B cell (primary cell): ENCODE results near the gene PIWIL1. TPM values are rescaled to one million over a fixed set of nuclear protein-coding genes. Genes with fewer than 3 reads are reported as not detected.

Source experiments
- ATAC-seq: fragments of 200-7000 bp; cut with Tn5 transposase; one replicate; pipeline ENCODE4 v1.10.0; 2021; ENCODE audit warnings: low read depth, mild to moderate bottlenecking, moderate number of reproducible peaks, moderate library complexity
- CTCF ChIA-PET: fragments of 350-600 bp; sonication (Branson Sonifier 250); formaldehyde crosslinking; loops from one replicate; lab custom pipeline; 2021; ENCODE audit warnings: antibody characterized with exemption, inconsistent platforms; lab: Charles Lee
- POLR2A ChIA-PET: fragments of 350-600 bp; sonication (Branson Sonifier 250); formaldehyde crosslinking; loops from one replicate; lab custom pipeline; 2021; ENCODE audit warnings: antibody characterized with exemption; lab: Charles Lee
- DNase-seq: peaks from one replicate; pipeline ENCODE4 v3.0.0; 2013
- H2AFZ ChIP-seq: 2 replicates; pipeline ENCODE4 v1.6.1; 2012; ENCODE audit warnings: mild to moderate bottlenecking, low read depth, low read length; ENCODE audit not compliant: insufficient read depth, poor library complexity, severe bottlenecking
- H3K27ac ChIP-seq, 2 donors: 1 replicate in 1 of 2; 2 replicates in 1 of 2; pipeline ENCODE4 v1.5.1; 2012 to 2013; ENCODE audit warnings: low read length in 2 of 2, mild to moderate bottlenecking in 2 of 2, moderate library complexity in 1 of 2
- H3K27me3 ChIP-seq, 4 experiments: fragments of 200-600 bp in 1 of 4; sonication (generic) in 1 of 4; replicated peaks in 1 of 4; 1 replicate in 2 of 4; 2 replicates in 2 of 4; pipeline versions ENCODE4 v1.6.1 to v1.7.0; 2013 to 2016; ENCODE audit warnings: low read length in 3 of 4, mild to moderate bottlenecking in 2 of 4, mixed read lengths in 1 of 4, moderate library complexity in 1 of 4; ENCODE audit not compliant: insufficient read depth in 4 of 4, control insufficient read depth in 3 of 4; ENCODE audit errors: control extremely low read depth in 1 of 4
- H3K36me3 ChIP-seq, 2 experiments: replicated peaks in 1 of 2; 1 replicate in 1 of 2; 2 replicates in 1 of 2; pipeline versions ENCODE4 v1.6.1 to v1.7.1; 2013; ENCODE audit warnings: low read length in 1 of 2; ENCODE audit not compliant: insufficient read depth in 2 of 2, control insufficient read depth in 1 of 2; ENCODE audit errors: control extremely low read depth in 1 of 2, extremely low read depth in 1 of 2
- H3K4me1 ChIP-seq, 2 donors: fragments of 200-600 bp in 1 of 2; sonication (generic) in 1 of 2; 1 replicate in 1 of 2; 2 replicates in 1 of 2; pipeline versions ENCODE4 v1.5.1 to v1.6.1; 2013 to 2017; ENCODE audit warnings: low read length in 2 of 2; ENCODE audit not compliant: control insufficient read depth in 2 of 2, insufficient read depth in 2 of 2
- H3K4me2 ChIP-seq: replicated peaks from 2 replicates; pipeline ENCODE3; 2012; ENCODE audit warnings: mild to moderate bottlenecking, low read depth, low read length; ENCODE audit not compliant: poor library complexity, severe bottlenecking
- H3K4me3 ChIP-seq, 5 experiments: fragments of 200-600 bp in 1 of 5; sonication (generic) in 1 of 5; 1 replicate in 3 of 5; 2 replicates in 2 of 5; pipeline versions ENCODE4 v1.5.1 to v1.7.0; 2011 to 2016; ENCODE audit warnings: low read length in 4 of 5, mild to moderate bottlenecking in 4 of 5, low read depth in 2 of 5, control low read depth in 1 of 5, moderate library complexity in 1 of 5; ENCODE audit not compliant: insufficient read depth in 1 of 5; ENCODE audit errors: control extremely low read depth in 1 of 5, extremely low read depth in 1 of 5
- H3K79me2 ChIP-seq: fragments of 200-600 bp; sonication (generic); one replicate; pipeline ENCODE4 v1.6.0; 2016; ENCODE audit warnings: low read length; ENCODE audit not compliant: control insufficient read depth, insufficient read depth
- H3K9ac ChIP-seq: fragments of 200-600 bp; sonication (generic); 2 replicates; pipeline ENCODE4 v1.6.1; 2017; ENCODE audit warnings: mild to moderate bottlenecking, low read length, moderate library complexity
- H3K9me3 ChIP-seq, 3 donors: one replicate each; pipeline versions ENCODE4 v1.6.1 to v1.7.1; 2013; ENCODE audit warnings: low read length in 2 of 3; ENCODE audit not compliant: control insufficient read depth in 2 of 3, insufficient read depth in 1 of 3; ENCODE audit errors: control extremely low read depth in 1 of 3
- H4K20me1 ChIP-seq: 2 replicates; pipeline ENCODE4 v1.6.0; 2012; ENCODE audit warnings: mild to moderate bottlenecking, low read length; ENCODE audit not compliant: insufficient read depth, control insufficient read depth, poor library complexity, severe bottlenecking
- H3K27ac Mint-ChIP-seq: one replicate; pipeline ENCODE4 v1.8.0; 2021; ENCODE audit warnings: mixed read lengths
- H3K27me3 Mint-ChIP-seq: one replicate; pipeline ENCODE4 v1.8.0; 2021; ENCODE audit warnings: mixed read lengths
- H3K4me1 Mint-ChIP-seq: one replicate; pipeline ENCODE4 v1.8.0; 2021; ENCODE audit warnings: mixed read lengths
- H3K4me3 Mint-ChIP-seq: one replicate; pipeline ENCODE4 v1.8.0; 2021; ENCODE audit warnings: mixed read lengths
- H3K9me3 Mint-ChIP-seq: one replicate; pipeline ENCODE4 v1.8.0; 2022; ENCODE audit warnings: mixed read lengths; ENCODE audit not compliant: insufficient read depth
- EZH2 ChIP-seq: IDR thresholded peaks from 2 replicates; pipeline ENCODE4 v1.6.1; 2012; ENCODE audit warnings: borderline replicate concordance, low read depth, mild to moderate bottlenecking, moderate library complexity, low read length; ENCODE audit not compliant: insufficient read depth, poor library complexity, severe bottlenecking
- WGBS: methylation state at CpG from one replicate; pipeline ENCODE4 v1.1.5; 2013; ENCODE audit warnings: missing lambda C conversion rate; ENCODE audit not compliant: insufficient coverage; 5-methylcytosine and 5-hydroxymethylcytosine counted together
- intact Hi-C: fragments of 100-400 bp; cut with micrococcal nuclease; formaldehyde crosslinking; loops from one replicate; pipeline ENCODE4 v1.10.0; 2022
- polyA plus RNA-seq: library from polyadenylated mRNA; depleted of rRNA; stranded (reverse); fragments of >200 nt; gene quantifications from 2 replicates; pipeline ENCODE4 v1.2.3, GENCODE V29; 2012
- total RNA-seq, 2 donors: library from RNA; stranded (reverse); fragments of 120-200 nt in 1 of 2; gene quantifications; 1 replicate in 1 of 2; 2 replicates in 1 of 2; pipeline versions ENCODE4 v1.2.3 to v1.2.4, GENCODE V29; 2013 to 2022
- TF ChIP-seq, protein P1 (sequence below): fragments of 200-600 bp; IDR thresholded peaks from one replicate; pipeline ENCODE4 v1.8.0; 2022; ENCODE audit warnings: antibody characterized with exemption, mild to moderate bottlenecking

Gene PIWIL1
- total and polyA plus RNA-seq, 2 donors (not counting 1 experiment from before 2014, with no cell fraction given) = not detected

GRCh38 chr12:130301559-130301958 lies 36.1 kb upstream of the PIWIL1 start:
- no peaks in the 10 kb centered on the region for H3K27me3 Mint-ChIP-seq
- H4K20me1 ChIP-seq = no peaks in the 10 kb centered on the region

GRCh38 chr12:130303781-130304180 lies 33.9 kb upstream of the PIWIL1 start:
- H3K79me2 ChIP-seq = no peaks in the 10 kb centered on the region

More at GRCh38 chr12:130301559-130301958, 36.1 kb upstream of the PIWIL1 start:
- Histone ChIP-seq H3K4me2 (no peak overlapping the region), H3K9me3 (peaks cover 0 to 33% (median 0%) of the 10 kb centered on the region in 3 donors), H3K27ac (no peak overlapping the region), H3K27me3 (no peaks in the 10 kb centered on the region), H3K4me3 (no peak overlapping the region), H3K9ac (no peak overlapping the region), H3K4me1 (no peaks in the 10 kb centered on the region), H2AFZ (no peak overlapping the region), H3K79me2 (no peaks in the 10 kb centered on the region), H3K36me3 (no peaks in the 10 kb centered on the region)
- CTCF ChIA-PET = no interaction called here
- H3K4me3 Mint-ChIP-seq = no peak overlapping the region
- intact Hi-C loops = no loop called here
- TF ChIP-seq, protein P1, sequence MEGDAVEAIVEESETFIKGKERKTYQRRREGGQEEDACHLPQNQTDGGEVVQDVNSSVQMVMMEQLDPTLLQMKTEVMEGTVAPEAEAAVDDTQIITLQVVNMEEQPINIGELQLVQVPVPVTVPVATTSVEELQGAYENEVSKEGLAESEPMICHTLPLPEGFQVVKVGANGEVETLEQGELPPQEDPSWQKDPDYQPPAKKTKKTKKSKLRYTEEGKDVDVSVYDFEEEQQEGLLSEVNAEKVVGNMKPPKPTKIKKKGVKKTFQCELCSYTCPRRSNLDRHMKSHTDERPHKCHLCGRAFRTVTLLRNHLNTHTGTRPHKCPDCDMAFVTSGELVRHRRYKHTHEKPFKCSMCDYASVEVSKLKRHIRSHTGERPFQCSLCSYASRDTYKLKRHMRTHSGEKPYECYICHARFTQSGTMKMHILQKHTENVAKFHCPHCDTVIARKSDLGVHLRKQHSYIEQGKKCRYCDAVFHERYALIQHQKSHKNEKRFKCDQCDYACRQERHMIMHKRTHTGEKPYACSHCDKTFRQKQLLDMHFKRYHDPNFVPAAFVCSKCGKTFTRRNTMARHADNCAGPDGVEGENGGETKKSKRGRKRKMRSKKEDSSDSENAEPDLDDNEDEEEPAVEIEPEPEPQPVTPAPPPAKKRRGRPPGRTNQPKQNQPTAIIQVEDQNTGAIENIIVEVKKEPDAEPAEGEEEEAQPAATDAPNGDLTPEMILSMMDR = no peak
- TF ChIP-seq EZH2 = no peak
- no peak overlapping the region for H3K27ac Mint-ChIP-seq
- WGBS = 81% methylated on average over 14 of the region's 14 CpGs
- no peaks in the 10 kb centered on the region for H3K4me1 Mint-ChIP-seq
- POLR2A ChIA-PET = no interaction called here
- H3K9me3 Mint-ChIP-seq = peaks cover 12% of the 10 kb centered on the region
- ATAC-seq (no peak), DNase-seq (no peak)

More at GRCh38 chr12:130303781-130304180, 33.9 kb upstream of the PIWIL1 start:
- peaks cover 7% of the 10 kb centered on the region for H3K9me3 Mint-ChIP-seq
- no peaks in the 10 kb centered on the region for H3K4me1 Mint-ChIP-seq
- H3K4me3 Mint-ChIP-seq = no peak overlapping the region
- ChIA-PET CTCF (interaction anchor here (0.8 kb wide), 1 partner anchor 259 kb away, joined by 5 read pairs; no protein-coding TSS in a partner anchor), POLR2A (no interaction called here)
- H3K9me3 ChIP-seq = peaks cover 0 to 27% (median 0%) of the 10 kb centered on the region in 3 donors
- no peak overlapping the region for H2AFZ ChIP-seq
- no peak overlapping the region for H3K4me2 ChIP-seq
- no peaks in the 10 kb centered on the region for H3K36me3 ChIP-seq
- DNase-seq (no peak), ATAC-seq (no peak)
- intact Hi-C loops = no loop called here
- H3K27ac ChIP-seq = no peak overlapping the region
- no peak overlapping the region for H3K27ac Mint-ChIP-seq
- no peaks in the 10 kb centered on the region for H3K27me3 Mint-ChIP-seq
- H3K4me3 ChIP-seq = no peak overlapping the region
- 100% methylated on average over 2 of the region's 8 CpGs for WGBS
- H4K20me1 ChIP-seq = no peaks in the 10 kb centered on the region
- no peaks in the 10 kb centered on the region for H3K27me3 ChIP-seq
- no peak for TF ChIP-seq EZH2
- TF ChIP-seq, protein P1 = no peak
- no peaks in the 10 kb centered on the region for H3K4me1 ChIP-seq
- H3K9ac ChIP-seq = no peak overlapping the region
